KOPT-K1 (cell line): ENCODE results near the gene PNLIPRP3.

Source experiments
- H3K27ac ChIP-seq: fragments of 200-600 bp; sonication (generic); 2 replicates; pipeline ENCODE4 v1.5.1; 2016; ENCODE audit warnings: antibody characterized with exemption, mild to moderate bottlenecking, low read depth, low read length; ENCODE audit not compliant: poor library complexity, severe bottlenecking
- H3K36me3 ChIP-seq: fragments of 200-600 bp; sonication (generic); 2 replicates; pipeline ENCODE4 v1.5.1; 2017; ENCODE audit warnings: antibody characterized with exemption, mild to moderate bottlenecking, low read length, moderate library complexity; ENCODE audit not compliant: insufficient read depth
- H3K9me3 ChIP-seq: fragments of 200-600 bp; sonication (generic); 2 replicates; pipeline ENCODE4 v1.5.1; 2017; ENCODE audit warnings: antibody characterized with exemption, low read length, mild to moderate bottlenecking; ENCODE audit not compliant: insufficient read depth, poor library complexity, severe bottlenecking

Gene PNLIPRP3

GRCh38 chr10:116522803-116523381, 95.2 kb downstream of the PNLIPRP3 start:
- Histone ChIP-seq H3K36me3 (no peaks in the 10 kb centered on the region), H3K9me3 (no peaks in the 10 kb centered on the region), H3K27ac (no peak overlapping the region)

- Histone ChIP-seq H3K36me3 (no peaks in the 10 kb centered on the region), H3K9me3 (no peaks in the 10 kb centered on the region), H3K27ac (no peak overlapping the region)
These were observed 97.1 kb downstream of the PNLIPRP3 start for GRCh38 chr10:116524736-116525135.

GRCh38 chr10:116526219-116526618, 98.6 kb downstream of the PNLIPRP3 start:
- Histone ChIP-seq H3K9me3 (no peaks in the 10 kb centered on the region), H3K27ac (no peak overlapping the region), H3K36me3 (no peaks in the 10 kb centered on the region)
